Measurements from ENCODE around the gene ADAMTSL1.

The ADAMTSL1 gene

GRCh38 chr9:18606281-18606680 is 132.3 kb downstream of the ADAMTSL1 start:
- H3K9me3 ChIP-seq (ENCODE audit: control insufficient read depth, insufficient read depth, low read depth, low read length) = no peaks in the 10 kb centered on the region
- no peak overlapping the region for H3K27ac ChIP-seq (ENCODE audit: extremely low read depth, low read depth, low read length)
- CTCF ChIA-PET = no interaction called here
- peaks cover 5% of the 10 kb centered on the region for H3K4me1 ChIP-seq (ENCODE audit: control insufficient read depth, insufficient read depth, low read length)
- POLR2A ChIA-PET = interaction anchor here (0.5 kb wide), 1 partner anchor 8 kb away, joined by 4 read pairs; no protein-coding TSS in a partner anchor
- no peak for TF ChIP-seq ZNF423 (tag by site-specific recombination; IDR thresholded peaks at IDR 0.05)
- TF ChIP-seq, protein P1, sequence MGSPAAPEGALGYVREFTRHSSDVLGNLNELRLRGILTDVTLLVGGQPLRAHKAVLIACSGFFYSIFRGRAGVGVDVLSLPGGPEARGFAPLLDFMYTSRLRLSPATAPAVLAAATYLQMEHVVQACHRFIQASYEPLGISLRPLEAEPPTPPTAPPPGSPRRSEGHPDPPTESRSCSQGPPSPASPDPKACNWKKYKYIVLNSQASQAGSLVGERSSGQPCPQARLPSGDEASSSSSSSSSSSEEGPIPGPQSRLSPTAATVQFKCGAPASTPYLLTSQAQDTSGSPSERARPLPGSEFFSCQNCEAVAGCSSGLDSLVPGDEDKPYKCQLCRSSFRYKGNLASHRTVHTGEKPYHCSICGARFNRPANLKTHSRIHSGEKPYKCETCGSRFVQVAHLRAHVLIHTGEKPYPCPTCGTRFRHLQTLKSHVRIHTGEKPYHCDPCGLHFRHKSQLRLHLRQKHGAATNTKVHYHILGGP (tag by site-specific recombination; IDR thresholded peaks at IDR 0.05) = no peak
- TF ChIP-seq ZNF549 (tag by site-specific recombination; IDR thresholded peaks at IDR 0.05) = no peak
- no peak overlapping the region for H3K4me3 ChIP-seq (ENCODE audit: low read depth, low read length)
- no peaks in the 10 kb centered on the region for H3K36me3 ChIP-seq (ENCODE audit: control insufficient read depth in 2 of 2, insufficient read depth in 1 of 2, low read length in 2 of 2)

DNA sequence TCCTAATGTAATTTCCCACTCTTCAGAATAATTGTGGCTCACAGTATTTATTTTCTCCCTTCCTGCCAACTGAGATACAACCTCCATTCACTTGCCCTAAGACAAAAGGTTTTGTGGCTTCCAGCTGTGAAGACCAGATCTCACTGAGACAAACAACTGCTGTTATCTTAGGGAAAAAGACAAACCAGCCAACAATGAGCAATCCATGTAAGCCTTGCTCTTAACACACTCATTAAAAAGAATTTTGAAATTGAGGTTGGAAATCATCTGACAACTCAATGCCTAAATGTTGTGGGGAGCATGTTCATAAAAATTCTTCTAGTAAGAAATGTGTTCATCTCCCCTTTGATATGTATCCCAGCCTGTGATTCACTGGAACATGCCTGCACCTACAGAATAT is 132.9 kb downstream of the ADAMTSL1 start:
- Histone ChIP-seq H3K36me3 (ENCODE audit: control insufficient read depth in 2 of 2, insufficient read depth in 1 of 2, low read length in 2 of 2) (no peaks in the 10 kb centered on the region), H3K4me1 (ENCODE audit: control insufficient read depth, insufficient read depth, low read length) (peaks cover 5% of the 10 kb centered on the region), H3K4me3 (ENCODE audit: low read depth, low read length) (no peak overlapping the region), H3K27ac (ENCODE audit: extremely low read depth, low read depth, low read length) (no peak overlapping the region), H3K9me3 (ENCODE audit: control insufficient read depth, insufficient read depth, low read depth, low read length) (no peaks in the 10 kb centered on the region)
- POLR2A ChIA-PET = interaction anchor here (0.5 kb wide), 1 partner anchor 8 kb away, joined by 4 read pairs; no protein-coding TSS in a partner anchor
- CTCF ChIA-PET = no interaction called here
- TF ChIP-seq ZNF138 (tag by site-specific recombination; IDR thresholded peaks at IDR 0.05; ENCODE audit: borderline replicate concordance) (no peak), FEZF1 (tag by site-specific recombination; IDR thresholded peaks at IDR 0.05) (peak; percentile 38; the same call in 1 of the 2 replicates), ZNF704 (tag by site-specific recombination; IDR thresholded peaks at IDR 0.05) (no peak), YY2 (tag by site-specific recombination; IDR thresholded peaks at IDR 0.05) (no peak), SP7 (tag by site-specific recombination; IDR thresholded peaks at IDR 0.05) (peak; percentile 88), ZNF324 (tag by site-specific recombination; IDR thresholded peaks at IDR 0.05) (no peak), ZBTB48 (tag by site-specific recombination; IDR thresholded peaks at IDR 0.05) (no peak), ZFHX2 (tag by site-specific recombination; conservative IDR thresholded peaks at IDR 0.05) (no peak), ZNF837 (tag by site-specific recombination; IDR thresholded peaks at IDR 0.05) (no peak), GLIS1 (tag by site-specific recombination; IDR thresholded peaks at IDR 0.05) (no peak), ZNF341 (tag by site-specific recombination; IDR thresholded peaks at IDR 0.05; ENCODE audit: low read depth) (no peak), ZBTB49 (tag by site-specific recombination; IDR thresholded peaks at IDR 0.05; ENCODE audit: low read depth) (no peak), ZNF10 (tag by site-specific recombination; IDR thresholded peaks at IDR 0.05) (no peak), ZNF670 (tag by site-specific recombination; IDR thresholded peaks at IDR 0.05; ENCODE audit: low read depth) (no peak), ZNF580 (tag by site-specific recombination; IDR thresholded peaks at IDR 0.05) (no peak), ZBTB17 (tag by site-specific recombination; IDR thresholded peaks at IDR 0.05) (no peak), ZNF140 (tag by site-specific recombination; IDR thresholded peaks at IDR 0.05) (no peak), ZNF175 (tag by site-specific recombination; IDR thresholded peaks at IDR 0.05) (no peak)
- TF ChIP-seq, protein P2, sequence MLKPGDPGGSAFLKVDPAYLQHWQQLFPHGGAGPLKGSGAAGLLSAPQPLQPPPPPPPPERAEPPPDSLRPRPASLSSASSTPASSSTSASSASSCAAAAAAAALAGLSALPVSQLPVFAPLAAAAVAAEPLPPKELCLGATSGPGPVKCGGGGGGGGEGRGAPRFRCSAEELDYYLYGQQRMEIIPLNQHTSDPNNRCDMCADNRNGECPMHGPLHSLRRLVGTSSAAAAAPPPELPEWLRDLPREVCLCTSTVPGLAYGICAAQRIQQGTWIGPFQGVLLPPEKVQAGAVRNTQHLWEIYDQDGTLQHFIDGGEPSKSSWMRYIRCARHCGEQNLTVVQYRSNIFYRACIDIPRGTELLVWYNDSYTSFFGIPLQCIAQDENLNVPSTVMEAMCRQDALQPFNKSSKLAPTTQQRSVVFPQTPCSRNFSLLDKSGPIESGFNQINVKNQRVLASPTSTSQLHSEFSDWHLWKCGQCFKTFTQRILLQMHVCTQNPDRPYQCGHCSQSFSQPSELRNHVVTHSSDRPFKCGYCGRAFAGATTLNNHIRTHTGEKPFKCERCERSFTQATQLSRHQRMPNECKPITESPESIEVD (tag by site-specific recombination; IDR thresholded peaks at IDR 0.05) = 0 out of 2 replicates have a peak, but pooled peaks have one; percentile 7
- TF ChIP-seq, protein P3, sequence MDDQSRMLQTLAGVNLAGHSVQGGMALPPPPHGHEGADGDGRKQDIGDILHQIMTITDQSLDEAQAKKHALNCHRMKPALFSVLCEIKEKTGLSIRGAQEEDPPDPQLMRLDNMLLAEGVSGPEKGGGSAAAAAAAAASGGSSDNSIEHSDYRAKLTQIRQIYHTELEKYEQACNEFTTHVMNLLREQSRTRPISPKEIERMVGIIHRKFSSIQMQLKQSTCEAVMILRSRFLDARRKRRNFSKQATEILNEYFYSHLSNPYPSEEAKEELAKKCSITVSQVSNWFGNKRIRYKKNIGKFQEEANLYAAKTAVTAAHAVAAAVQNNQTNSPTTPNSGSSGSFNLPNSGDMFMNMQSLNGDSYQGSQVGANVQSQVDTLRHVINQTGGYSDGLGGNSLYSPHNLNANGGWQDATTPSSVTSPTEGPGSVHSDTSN (CRISPR knock-in tag; IDR thresholded peaks at IDR 0.05) = no peak
- TF ChIP-seq, protein P4, sequence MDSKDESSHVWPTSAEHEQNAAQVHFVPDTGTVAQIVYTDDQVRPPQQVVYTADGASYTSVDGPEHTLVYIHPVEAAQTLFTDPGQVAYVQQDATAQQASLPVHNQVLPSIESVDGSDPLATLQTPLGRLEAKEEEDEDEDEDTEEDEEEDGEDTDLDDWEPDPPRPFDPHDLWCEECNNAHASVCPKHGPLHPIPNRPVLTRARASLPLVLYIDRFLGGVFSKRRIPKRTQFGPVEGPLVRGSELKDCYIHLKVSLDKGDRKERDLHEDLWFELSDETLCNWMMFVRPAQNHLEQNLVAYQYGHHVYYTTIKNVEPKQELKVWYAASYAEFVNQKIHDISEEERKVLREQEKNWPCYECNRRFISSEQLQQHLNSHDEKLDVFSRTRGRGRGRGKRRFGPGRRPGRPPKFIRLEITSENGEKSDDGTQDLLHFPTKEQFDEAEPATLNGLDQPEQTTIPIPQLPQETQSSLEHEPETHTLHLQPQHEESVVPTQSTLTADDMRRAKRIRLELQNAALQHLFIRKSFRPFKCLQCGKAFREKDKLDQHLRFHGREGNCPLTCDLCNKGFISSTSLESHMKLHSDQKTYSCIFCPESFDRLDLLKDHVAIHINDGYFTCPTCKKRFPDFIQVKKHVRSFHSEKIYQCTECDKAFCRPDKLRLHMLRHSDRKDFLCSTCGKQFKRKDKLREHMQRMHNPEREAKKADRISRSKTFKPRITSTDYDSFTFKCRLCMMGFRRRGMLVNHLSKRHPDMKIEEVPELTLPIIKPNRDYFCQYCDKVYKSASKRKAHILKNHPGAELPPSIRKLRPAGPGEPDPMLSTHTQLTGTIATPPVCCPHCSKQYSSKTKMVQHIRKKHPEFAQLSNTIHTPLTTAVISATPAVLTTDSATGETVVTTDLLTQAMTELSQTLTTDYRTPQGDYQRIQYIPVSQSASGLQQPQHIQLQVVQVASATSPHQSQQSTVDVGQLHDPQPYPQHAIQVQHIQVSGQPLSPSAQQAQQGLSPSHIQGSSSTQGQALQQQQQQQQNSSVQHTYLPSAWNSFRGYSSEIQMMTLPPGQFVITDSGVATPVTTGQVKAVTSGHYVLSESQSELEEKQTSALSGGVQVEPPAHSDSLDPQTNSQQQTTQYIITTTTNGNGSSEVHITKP (tag by site-specific recombination; IDR thresholded peaks at IDR 0.05) = no peak
